Measurements from ENCODE around the gene TTC21A.

- TF ChIP-seq ZBTB7A (CRISPR knock-in tag; IDR thresholded peaks at IDR 0.05): no peak
- no peak for TF ChIP-seq PBX3 (CRISPR knock-in tag; IDR thresholded peaks at IDR 0.05; ENCODE audit: borderline replicate concordance)
- no peak for TF ChIP-seq RFX1 (IDR thresholded peaks at IDR 0.05)
- TF ChIP-seq ZBTB38 (CRISPR knock-in tag; IDR thresholded peaks at IDR 0.05): no peak
- no peak for TF ChIP-seq RBFOX2 (IDR thresholded peaks at IDR 0.05; ENCODE audit: low read depth, low read length)
- no peak for TF ChIP-seq CTCF (CRISPR knock-in tag; IDR thresholded peaks at IDR 0.05)
- TF ChIP-seq CBX2 (IDR thresholded peaks at IDR 0.05; ENCODE audit: low read depth, low read length): no peak
- no peak for TF ChIP-seq CBX2 (CRISPR knock-in tag; IDR thresholded peaks at IDR 0.05; ENCODE audit: low read depth)
Measured at GRCh38 chr3:39094851-39095677, 12.4 kb upstream of the TTC21A start.

Measured in HepG2 (cell line).